HFF-Myc (cell line): ENCODE data around the gene EIF1.

Experiments
- DNase-seq: peaks from one replicate; pipeline ENCODE4 v3.0.0-alpha.2; 2011; ENCODE audit warnings: low read depth; ENCODE audit errors: extremely low read depth
- H3K4me3 ChIP-seq: replicated peaks from 2 replicates; pipeline ENCODE4 v1.5.1; 2011; ENCODE audit warnings: low read depth, mild to moderate bottlenecking, control low read depth, low read length
- CTCF ChIP-seq: IDR thresholded peaks from 2 replicates; pipeline ENCODE4 v1.5.1; 2012; ENCODE audit warnings: mild to moderate bottlenecking, low read depth, low read length, control low read depth; ENCODE audit errors: missing control alignments

EIF1 gene

GRCh38 chr17:41657936-41658335, 30.7 kb upstream of the EIF1 start:
- TF ChIP-seq CTCF = no peak
- no peak for DNase-seq
- no peak overlapping the region for H3K4me3 ChIP-seq

GRCh38 chr17:41658846-41659245, 29.8 kb upstream of the EIF1 start:
- H3K4me3 ChIP-seq = no peak overlapping the region
- no peak for DNase-seq
- TF ChIP-seq CTCF = no peak

- H3K4me3 ChIP-seq = no peak overlapping the region
- TF ChIP-seq CTCF = no peak
- DNase-seq = no peak
These were observed 29.1 kb upstream of the EIF1 start for GRCh38 chr17:41659427-41660212.

- H3K4me3 ChIP-seq = no peak overlapping the region
- no peak for TF ChIP-seq CTCF
- DNase-seq = no peak
These were observed 28.4 kb upstream of the EIF1 start for GRCh38 chr17:41660221-41660711.

- TF ChIP-seq CTCF = no peak
- no peak for DNase-seq
- H3K4me3 ChIP-seq = no peak overlapping the region
These were observed 25.1 kb upstream of the EIF1 start for GRCh38 chr17:41663451-41664171.

- H3K4me3 ChIP-seq = no peak overlapping the region
- no peak for TF ChIP-seq CTCF
- DNase-seq = no peak
These were observed 24.6 kb upstream of the EIF1 start for GRCh38 chr17:41664172-41664457.
